GM21619 (cell line): ENCODE results near the gene PIP4K2B.
"Not testable (repeated sequence)": the region's sequence is repeated elsewhere in the genome, so short reads cannot be mapped to it uniquely, and the experiment has no call there.

ENCODE experiments used
- ATAC-seq: cut with Tn5 transposase; IDR thresholded peaks from one replicate; pipeline ENCODE4 v1.9.1; 2021; ENCODE audit not compliant: unreplicated experiment

The PIP4K2B gene

DNA sequence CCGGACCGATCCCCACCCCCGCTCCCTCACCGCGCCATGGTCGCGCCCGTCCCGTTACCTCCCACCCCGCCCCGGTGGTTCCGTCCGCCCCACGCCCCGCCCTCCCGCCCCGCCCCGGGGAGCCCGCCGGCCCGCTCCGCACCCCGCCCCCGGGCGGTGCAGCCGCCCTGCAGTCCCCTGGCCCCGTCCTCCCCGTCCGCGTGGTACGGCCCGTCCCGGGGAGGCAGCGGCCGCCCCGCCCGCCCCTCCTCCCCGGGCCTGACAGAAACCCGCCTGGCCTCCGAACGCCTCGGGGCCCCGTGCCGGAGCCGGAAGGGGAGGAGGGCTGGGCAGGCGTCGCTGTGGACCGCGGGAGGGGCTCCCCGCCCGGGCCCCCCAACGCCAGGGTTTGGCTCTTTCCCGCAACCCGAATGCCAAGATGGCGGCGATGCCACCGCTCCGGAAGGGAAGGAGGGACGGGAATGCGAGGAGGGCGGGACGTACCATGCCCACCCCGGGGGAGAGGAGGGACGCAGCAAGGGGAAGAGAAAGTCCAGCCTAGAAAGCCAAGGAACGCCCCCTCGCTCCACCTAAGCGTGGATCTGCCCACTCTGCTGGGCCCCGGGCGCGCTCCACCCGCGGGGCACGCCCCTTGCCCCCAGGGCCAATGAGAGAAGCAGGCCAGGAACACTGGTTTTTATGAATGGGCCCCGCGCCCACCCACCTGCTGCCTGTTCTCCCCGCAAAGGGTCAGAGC, at the start of gene PIP4K2B:
TSS of gene PIP4K2B (minus strand) at position 56 of the 736 bp plus-strand sequence. CDS start 132 bp downstream, outside the sequence.
- peak; percentile 76 for ATAC-seq

DNA sequence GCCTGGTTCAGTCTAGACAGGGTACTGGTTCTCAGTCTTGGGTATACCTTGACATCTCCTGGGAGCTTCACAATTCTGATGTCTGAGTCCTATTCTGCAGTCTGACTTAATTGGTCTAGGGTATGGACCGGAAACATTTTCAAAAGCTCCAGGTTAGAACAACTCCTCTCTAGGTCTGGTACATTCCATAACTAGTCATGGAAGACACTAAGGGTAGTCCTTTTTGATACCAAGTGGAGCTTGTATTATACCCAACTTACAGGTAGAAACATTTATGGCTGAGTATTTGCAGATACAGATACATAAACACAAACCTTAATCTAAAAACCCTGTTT, 49.2 kb upstream of the PIP4K2B start:
- ATAC-seq, result no peak

DNA sequence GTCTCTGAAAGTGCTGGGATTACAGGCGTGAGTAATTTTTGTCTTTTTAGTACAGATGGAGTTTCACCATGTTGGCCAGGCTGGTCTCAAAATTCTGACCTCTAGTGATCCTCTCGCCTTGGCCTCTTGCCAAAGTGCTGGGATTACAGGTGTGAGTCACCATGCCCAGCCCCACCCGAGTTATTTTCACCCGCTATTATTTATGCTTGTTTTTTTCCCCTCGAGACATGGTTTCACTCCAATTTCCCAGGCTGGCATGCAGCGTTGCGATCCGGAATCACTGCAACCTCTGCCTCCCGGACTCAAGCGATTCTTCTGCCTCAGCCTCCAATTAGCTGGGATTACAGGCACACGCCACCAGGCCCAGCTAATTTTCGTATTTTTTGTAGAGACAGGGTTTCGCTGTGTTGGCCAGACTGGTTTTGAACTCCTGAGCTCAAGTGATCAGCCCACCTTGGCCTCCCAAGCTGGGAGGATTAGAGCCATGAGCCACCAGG, 45.0 kb upstream of the PIP4K2B start:
- ATAC-seq, result no peak

- ATAC-seq, result no peak
Observed at GRCh38 chr17:38825762-38826247, 26.4 kb upstream of the PIP4K2B start.

DNA sequence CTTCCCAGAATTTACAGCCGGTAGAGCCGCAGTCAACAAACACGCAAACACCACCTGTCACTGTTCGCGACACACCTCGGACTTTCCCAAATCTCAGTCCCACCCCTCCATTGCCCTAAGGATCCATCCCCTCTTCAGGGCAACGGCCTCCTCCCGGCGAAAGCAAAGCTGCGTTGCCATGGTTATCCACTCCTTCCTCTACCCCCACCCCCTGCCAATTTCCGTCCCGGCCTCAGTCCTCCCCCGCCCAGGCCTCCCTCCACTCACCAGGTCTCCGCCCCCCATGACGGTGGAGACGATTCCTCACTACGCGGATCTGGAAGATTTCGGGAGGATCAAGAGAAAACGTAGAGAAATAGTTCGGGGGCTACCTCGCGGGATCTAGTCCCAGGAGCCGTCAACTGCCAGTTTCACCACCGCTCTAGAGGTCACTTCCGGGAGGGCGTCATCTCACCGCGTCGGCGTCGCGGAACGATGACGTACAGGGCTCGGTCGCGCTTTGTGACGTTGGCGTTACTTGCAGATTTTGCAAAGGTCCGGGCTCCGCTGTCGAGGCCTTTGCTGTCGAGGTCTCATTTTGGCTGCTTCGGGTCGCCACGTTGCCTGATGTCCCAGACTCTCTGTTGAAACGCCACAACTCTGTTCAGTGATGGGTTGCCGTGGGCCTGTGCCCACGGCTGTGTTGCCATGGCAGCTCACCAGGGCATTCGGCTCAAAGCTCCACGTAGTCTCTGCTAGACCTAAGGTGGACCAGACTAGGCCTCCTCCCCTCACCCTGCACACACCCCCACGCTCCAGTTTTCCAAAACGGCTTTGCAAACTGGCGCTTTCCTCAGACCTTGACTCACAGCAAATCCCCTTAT, 25.8 kb upstream of the PIP4K2B start, which contains the start of gene CWC25:
TSS of gene CWC25 (minus strand) at position 423 of the 863 bp plus-strand sequence. CDS start at position 285, 138 bp downstream.
- peak; percentile 74 for ATAC-seq

GRCh38 chr17:38815576-38816193, 16.3 kb upstream of the PIP4K2B start:
- ATAC-seq, result no peak

GRCh38 chr17:38809828-38810227, 10.5 kb upstream of the PIP4K2B start:
- ATAC-seq, result no peak

DNA sequence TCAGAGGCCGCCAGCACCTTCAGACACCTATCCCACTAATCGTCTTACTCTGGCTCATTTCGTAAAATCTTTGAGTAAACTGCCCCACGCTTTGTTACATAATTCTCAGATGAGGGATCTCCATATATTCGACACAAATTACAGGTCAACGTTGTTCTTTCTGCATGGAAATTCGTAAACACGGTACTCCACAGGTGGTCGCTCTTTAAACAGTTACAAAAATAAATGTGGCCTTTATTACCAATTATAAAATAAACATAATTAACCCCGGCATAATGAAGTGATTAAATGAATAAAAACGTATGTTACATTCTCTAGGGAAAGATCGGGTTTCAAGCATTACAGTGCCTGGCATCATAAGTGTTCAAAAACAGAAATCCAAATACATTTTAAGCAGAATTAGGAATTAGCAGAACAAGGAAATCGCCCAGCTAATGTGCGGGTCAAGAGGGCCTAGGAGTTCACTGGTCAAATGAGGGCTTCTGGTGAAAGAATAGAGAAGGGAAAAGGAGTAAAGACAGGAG, 943 bp upstream of the PIP4K2B start:
- ATAC-seq, result no peak

DNA sequence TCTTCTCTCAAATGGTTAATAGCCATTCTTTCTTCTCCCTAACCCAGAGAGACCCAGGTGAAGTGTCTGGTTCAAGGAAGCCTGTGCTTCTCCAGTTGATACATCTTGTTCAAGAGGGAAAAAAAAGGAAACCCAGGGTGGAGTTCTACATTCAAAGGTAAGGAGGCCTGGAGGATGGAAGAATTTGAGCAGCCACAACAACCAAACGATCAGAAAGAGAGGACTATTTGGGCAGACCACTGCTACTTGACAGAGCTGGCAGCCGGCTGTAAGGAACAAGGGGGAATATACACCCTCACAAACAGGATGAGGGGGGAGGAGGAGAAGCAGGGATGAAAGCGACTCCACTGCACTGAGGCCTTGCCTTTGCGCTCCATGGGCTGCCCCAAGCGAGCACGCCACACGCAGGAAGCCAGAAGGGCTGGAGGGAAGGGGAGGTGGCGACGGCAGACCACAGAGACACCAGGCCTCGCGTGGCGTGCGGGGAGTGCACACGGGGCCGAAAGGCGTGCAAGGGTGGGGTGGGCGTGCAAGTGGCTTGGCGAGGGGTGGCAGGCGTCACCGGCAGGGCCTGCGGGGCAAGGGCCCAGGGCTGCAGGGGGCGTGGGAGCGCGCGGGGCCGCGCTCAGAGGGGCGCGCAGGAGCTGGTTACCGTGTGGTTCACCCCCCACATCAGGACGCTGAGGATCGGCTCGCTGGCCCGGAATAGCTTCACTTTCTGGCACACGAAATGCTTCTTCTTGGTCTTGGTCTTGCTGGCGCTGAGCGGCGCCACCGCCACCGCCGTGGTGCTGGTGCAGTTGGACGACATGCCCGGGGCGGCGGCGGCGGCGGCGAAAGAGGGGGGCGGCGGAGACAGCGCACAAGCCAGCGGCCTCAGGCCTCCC, 499 bp downstream of the PIP4K2B start:
- ATAC-seq, result peak; percentile 11

- no peak for ATAC-seq
Observed at GRCh38 chr17:38797828-38798227, 1.5 kb downstream of the PIP4K2B start.

DNA sequence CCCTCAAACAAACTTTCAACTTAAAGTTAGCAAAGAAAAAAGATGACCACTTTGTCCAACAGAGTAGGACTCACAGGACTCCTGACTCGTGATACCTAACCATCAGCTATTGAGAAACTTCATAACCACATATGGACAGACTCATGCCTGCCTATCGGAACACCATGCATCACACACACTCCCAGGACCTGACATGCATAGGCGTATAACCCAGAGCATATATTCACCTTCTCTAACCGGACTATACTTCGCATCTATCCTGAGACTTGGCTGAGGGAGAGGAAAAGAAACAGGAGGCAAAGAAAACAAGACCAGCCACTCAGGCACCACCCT, 2.2 kb downstream of the PIP4K2B start:
- ATAC-seq, result no peak

DNA sequence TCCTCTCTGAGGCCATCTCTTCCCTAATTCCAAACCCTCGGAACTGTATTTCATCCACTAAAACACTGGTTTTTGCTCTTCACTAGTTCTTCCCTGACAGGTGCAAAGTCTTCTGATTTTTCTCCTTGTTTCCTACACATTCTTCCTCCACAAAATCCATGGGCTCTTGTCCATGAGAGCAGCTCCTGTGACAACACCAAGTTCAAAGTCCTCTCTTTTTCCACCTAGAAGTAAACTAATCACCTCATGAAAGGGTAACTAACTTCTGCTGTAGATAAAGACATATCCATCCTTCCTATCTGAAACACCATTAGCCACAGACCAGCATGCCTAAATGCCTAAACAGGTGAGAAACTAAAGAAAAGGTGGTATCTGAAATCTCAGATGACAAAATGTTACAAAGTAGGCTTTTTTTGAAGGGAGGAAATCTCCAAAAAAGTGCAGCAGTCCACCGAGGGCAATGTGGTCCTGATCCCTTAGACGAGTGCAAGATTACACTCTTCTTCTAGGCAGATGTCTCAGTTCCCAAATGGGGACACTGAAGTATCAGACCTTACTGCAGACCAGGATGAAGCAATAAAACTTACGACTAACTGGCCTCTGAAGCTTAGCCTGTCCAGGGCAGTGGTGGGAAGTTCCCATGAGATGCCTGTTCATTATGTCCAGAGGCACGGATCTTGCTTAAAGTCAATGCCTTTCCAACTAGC, 2.8 kb downstream of the PIP4K2B start:
- no peak for ATAC-seq

GRCh38 chr17:38794221-38794620, 5.1 kb downstream of the PIP4K2B start:
- ATAC-seq, result no peak

GRCh38 chr17:38791162-38791561, 8.2 kb downstream of the PIP4K2B start:
- ATAC-seq, result no peak

- not testable (repeated sequence) for ATAC-seq
Observed at GRCh38 chr17:38790148-38790707, 9.1 kb downstream of the PIP4K2B start.

DNA sequence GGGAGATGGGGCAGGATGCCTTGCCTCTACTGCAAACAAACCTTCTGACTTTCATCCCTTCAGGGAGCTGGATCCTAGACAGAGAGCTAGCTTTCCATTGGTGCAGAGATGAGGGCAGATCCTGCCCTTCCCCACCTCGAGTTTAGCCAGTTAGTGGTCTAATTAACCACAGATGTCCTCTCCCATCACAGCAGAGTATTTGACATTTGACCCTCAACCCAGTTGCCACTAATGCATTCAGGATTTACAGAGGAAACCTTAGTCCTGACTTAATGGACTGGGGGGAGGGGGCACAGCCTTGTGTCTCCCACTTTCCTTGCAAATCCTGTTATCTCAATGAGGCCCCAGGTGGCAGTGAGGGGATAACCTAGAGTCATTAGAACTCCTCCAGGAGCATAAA, 10.2 kb downstream of the PIP4K2B start:
- no peak for ATAC-seq

GRCh38 chr17:38787999-38788398, 11.4 kb downstream of the PIP4K2B start:
- ATAC-seq, result not testable (repeated sequence)

GRCh38 chr17:38786372-38786771, 13.0 kb downstream of the PIP4K2B start:
- no peak for ATAC-seq

DNA sequence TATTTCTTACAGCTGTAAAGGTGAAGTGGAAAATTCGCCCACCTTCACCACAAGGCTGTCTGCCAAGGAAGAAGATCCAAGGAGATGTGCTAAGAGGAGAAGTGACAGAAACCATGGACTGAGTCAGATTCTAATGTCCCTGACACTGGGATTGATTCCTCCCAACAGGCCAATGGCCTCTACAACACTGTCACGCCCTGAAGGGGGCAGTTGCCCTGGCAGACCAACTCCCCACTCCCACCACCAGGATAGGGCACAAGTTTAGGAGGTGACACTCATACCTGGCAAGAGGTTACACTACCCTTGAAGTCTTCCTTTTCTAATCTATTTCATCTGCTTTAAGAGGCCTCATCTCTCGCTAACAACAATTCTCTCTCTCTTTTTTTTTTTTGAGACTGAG, 16.1 kb downstream of the PIP4K2B start:
- ATAC-seq, result no peak
